Caco-2 (cell line): ENCODE measurements around the gene PIGU. TPM values are rescaled to one million over a fixed set of nuclear protein-coding genes. Genes with fewer than 3 reads are reported as not detected.

Experiments used
- BruUV-seq: library from RNA; stranded (reverse); fragments of 400-500 nt; replicated peaks from 2 replicates; lab custom pipeline; 2021; lab: Mats Ljungman, UMichigan
- CTCF ChIA-PET: fragments of 300-600 bp; sonication (Branson Sonifier 250); formaldehyde crosslinking; loops from one replicate; lab custom pipeline; 2022; ENCODE audit warnings: antibody characterized with exemption; lab: Charles Lee
- POLR2A ChIA-PET: fragments of 300-600 bp; sonication (Branson Sonifier 250); formaldehyde crosslinking; loops from one replicate; lab custom pipeline; 2022; ENCODE audit warnings: antibody characterized with exemption; lab: Charles Lee
- DNase-seq, 2 experiments: peaks; one replicate each; pipeline versions ENCODE4 v3.0.0 to v3.0.0-alpha.2; 2020 to 2022
- H3K27me3 ChIP-seq: replicated peaks from 2 replicates; pipeline ENCODE4 v1.6.0; 2011; ENCODE audit warnings: low read length; ENCODE audit not compliant: control insufficient read depth, insufficient read depth
- H3K36me3 ChIP-seq: 2 replicates; pipeline ENCODE4 v1.5.1; 2011; ENCODE audit warnings: low read length; ENCODE audit not compliant: control insufficient read depth, insufficient read depth
- H3K4me1 ChIP-seq: fragments of 250-450 bp; sonication (Bioruptor Pico); 2 replicates; pipeline ENCODE4 v1.5.1; 2020; ENCODE audit warnings: mild to moderate bottlenecking
- H3K4me3 ChIP-seq: 2 replicates; pipeline ENCODE4 v1.5.1; 2011; ENCODE audit warnings: low read depth, mild to moderate bottlenecking, control low read depth, low read length
- H3K9me3 ChIP-seq: fragments of 250-450 bp; sonication (Bioruptor Pico); 2 replicates; pipeline ENCODE4 v1.5.1; 2020; ENCODE audit warnings: mild to moderate bottlenecking, moderate library complexity
- H3K27ac Mint-ChIP-seq: one replicate; pipeline ENCODE4 v1.8.0; 2022; ENCODE audit warnings: mixed read lengths; ENCODE audit not compliant: unreplicated experiment
- H3K27me3 Mint-ChIP-seq: one replicate; pipeline ENCODE4 v1.8.0; 2022; ENCODE audit warnings: mixed read lengths; ENCODE audit not compliant: insufficient read depth, unreplicated experiment
- H3K36me3 Mint-ChIP-seq: one replicate; pipeline ENCODE4 v1.8.0; 2022; ENCODE audit warnings: mild to moderate bottlenecking, mixed read lengths; ENCODE audit not compliant: insufficient read depth, unreplicated experiment
- H3K4me1 Mint-ChIP-seq: one replicate; pipeline ENCODE4 v1.8.0; 2022; ENCODE audit warnings: low read depth, mixed read lengths; ENCODE audit not compliant: unreplicated experiment
- H3K4me3 Mint-ChIP-seq: one replicate; pipeline ENCODE4 v1.8.0; 2022; ENCODE audit warnings: mild to moderate bottlenecking, moderate library complexity, mixed read lengths; ENCODE audit not compliant: unreplicated experiment
- H3K9me3 Mint-ChIP-seq: one replicate; pipeline ENCODE4 v1.8.0; 2022; ENCODE audit warnings: mixed read lengths; ENCODE audit not compliant: unreplicated experiment
- intact Hi-C: fragments of 100-400 bp; cut with micrococcal nuclease; formaldehyde crosslinking; loops from one replicate; pipeline ENCODE4 v1.10.0; 2022; ENCODE audit not compliant: unreplicated experiment
- total RNA-seq: library from RNA; stranded (reverse); gene quantifications from 2 replicates; pipeline ENCODE4 v1.2.3, GENCODE V29; 2022
- TF ChIP-seq, protein P1 (sequence below), 2 experiments: fragments of 200-600 bp in 1 of 2; IDR thresholded peaks; 1 replicate in 1 of 2; 2 replicates in 1 of 2; pipeline versions ENCODE4 v1.5.1 to v1.8.0; 2011 to 2022; ENCODE audit warnings: antibody characterized with exemption in 1 of 2, control low read depth in 1 of 2, inconsistent platforms in 1 of 2, low read depth in 1 of 2, low read length in 1 of 2, mild to moderate bottlenecking in 1 of 2, moderate library complexity in 1 of 2; ENCODE audit not compliant: insufficient read depth in 1 of 2, severe bottlenecking in 1 of 2, unreplicated experiment in 1 of 2

Gene PIGU
- total RNA-seq, 1 experiment from 2014 or later, result 61.7 TPM

- Mint-ChIP-seq H3K4me1 (no peaks in the 10 kb centered on the region), H3K27me3 (no peaks in the 10 kb centered on the region), H3K27ac (no peak overlapping the region), H3K9me3 (no peaks in the 10 kb centered on the region), H3K4me3 (no peak overlapping the region), H3K36me3 (peaks cover 23% of the 10 kb centered on the region)
- no peak for DNase-seq
- TF ChIP-seq, protein P1, sequence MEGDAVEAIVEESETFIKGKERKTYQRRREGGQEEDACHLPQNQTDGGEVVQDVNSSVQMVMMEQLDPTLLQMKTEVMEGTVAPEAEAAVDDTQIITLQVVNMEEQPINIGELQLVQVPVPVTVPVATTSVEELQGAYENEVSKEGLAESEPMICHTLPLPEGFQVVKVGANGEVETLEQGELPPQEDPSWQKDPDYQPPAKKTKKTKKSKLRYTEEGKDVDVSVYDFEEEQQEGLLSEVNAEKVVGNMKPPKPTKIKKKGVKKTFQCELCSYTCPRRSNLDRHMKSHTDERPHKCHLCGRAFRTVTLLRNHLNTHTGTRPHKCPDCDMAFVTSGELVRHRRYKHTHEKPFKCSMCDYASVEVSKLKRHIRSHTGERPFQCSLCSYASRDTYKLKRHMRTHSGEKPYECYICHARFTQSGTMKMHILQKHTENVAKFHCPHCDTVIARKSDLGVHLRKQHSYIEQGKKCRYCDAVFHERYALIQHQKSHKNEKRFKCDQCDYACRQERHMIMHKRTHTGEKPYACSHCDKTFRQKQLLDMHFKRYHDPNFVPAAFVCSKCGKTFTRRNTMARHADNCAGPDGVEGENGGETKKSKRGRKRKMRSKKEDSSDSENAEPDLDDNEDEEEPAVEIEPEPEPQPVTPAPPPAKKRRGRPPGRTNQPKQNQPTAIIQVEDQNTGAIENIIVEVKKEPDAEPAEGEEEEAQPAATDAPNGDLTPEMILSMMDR (IDR thresholded peaks at IDR 0.05; ENCODE audit: insufficient read depth in 1 of 2, low read depth in 1 of 2, low read length in 1 of 2, severe bottlenecking in 1 of 2, unreplicated experiment in 1 of 2), result no peak
- ChIA-PET POLR2A (interaction anchor here (0.6 kb wide), 1 partner anchor 151 kb away, joined by 6 read pairs; the partner anchor contains the start of gene TP53INP2), CTCF (no interaction called here)
- no peak overlapping the region for H3K4me3 ChIP-seq
- no peaks in the 10 kb centered on the region for H3K4me1 ChIP-seq
- intact Hi-C loops, result no loop called here
- no peaks in the 10 kb centered on the region for H3K36me3 ChIP-seq
- no TSS peak for BruUV-seq
- H3K9me3 ChIP-seq, result no peaks in the 10 kb centered on the region
- no peaks in the 10 kb centered on the region for H3K27me3 ChIP-seq
Observed at GRCh38 chr20:34552569-34552968, 124.3 kb downstream of the PIGU start.

DNA sequence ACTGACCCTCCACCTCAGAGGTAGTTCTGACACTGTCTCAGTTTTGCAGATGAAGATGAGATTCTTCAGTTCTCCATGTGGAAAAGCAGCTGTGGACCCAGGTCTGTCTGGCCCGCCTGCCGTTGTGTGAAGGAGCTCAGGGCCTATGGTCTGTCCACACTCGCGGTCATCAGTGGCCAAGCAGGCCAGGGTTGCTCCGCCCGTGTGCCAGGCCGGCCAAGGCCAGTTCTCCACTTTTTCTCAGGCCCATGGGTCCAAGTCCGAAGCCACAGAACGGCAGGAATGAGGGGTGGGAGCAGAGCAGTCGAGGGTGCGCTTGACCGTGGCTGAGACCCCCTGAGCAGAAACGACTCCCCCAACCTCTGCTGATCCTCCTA, 127.0 kb downstream of the PIGU start:
- no TSS peak for BruUV-seq
- Histone ChIP-seq H3K27me3 (no peaks in the 10 kb centered on the region), H3K9me3 (no peaks in the 10 kb centered on the region), H3K4me1 (no peaks in the 10 kb centered on the region), H3K4me3 (no peak overlapping the region), H3K36me3 (no peaks in the 10 kb centered on the region)
- POLR2A ChIA-PET, result no interaction called here
- Mint-ChIP-seq H3K4me3 (no peak overlapping the region), H3K4me1 (peaks cover 8% of the 10 kb centered on the region), H3K27ac (peak overlapping the region; percentile 58), H3K27me3 (no peaks in the 10 kb centered on the region), H3K36me3 (peaks cover 35% of the 10 kb centered on the region), H3K9me3 (no peaks in the 10 kb centered on the region)
- no peak for DNase-seq
- TF ChIP-seq, protein P1 (IDR thresholded peaks at IDR 0.05; ENCODE audit: insufficient read depth in 1 of 2, low read depth in 1 of 2, low read length in 1 of 2, severe bottlenecking in 1 of 2, unreplicated experiment in 1 of 2), result no peak
- CTCF ChIA-PET, result interaction anchor here (0.5 to 1.3 kb wide), 4 partner anchors 159 to 237 kb away, joined by 3 to 4 read pairs (median 4); no protein-coding TSS in a partner anchor
- intact Hi-C loops, result loop anchor here (5.0 kb wide), 1 partner anchor 358 kb away; no protein-coding TSS in a partner anchor

DNA sequence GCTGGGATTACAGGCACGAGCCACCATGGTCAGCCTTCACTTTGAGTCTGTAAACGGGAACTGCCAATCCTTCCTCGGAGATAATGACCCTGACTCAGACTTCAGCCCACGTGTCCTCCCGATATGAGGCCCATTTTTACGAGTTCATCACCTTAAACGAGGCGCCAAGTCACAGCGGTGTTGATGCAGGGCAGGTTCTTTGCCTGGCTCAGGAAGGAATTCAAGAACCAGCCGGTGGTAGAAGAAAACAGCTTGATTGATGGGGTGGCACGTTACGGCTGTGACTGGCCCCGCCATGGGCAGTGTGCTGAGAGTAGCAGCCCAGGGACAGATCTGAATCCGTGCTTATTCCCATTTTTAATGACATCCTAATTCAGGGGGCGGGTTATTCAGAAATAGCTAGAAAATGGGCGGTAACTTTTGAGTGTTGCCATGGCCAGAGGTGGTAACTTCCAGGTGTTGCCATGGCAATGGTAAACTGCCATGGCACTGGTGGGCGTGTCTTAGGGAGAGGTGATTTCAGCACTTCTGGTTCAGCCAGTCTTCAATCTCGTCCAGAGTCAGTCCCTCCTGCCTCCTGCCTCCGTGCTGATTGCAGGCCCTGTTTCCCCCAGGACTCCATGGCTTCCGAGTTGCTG, 127.5 kb downstream of the PIGU start:
- TF ChIP-seq, protein P1 (IDR thresholded peaks at IDR 0.05; ENCODE audit: insufficient read depth in 1 of 2, low read depth in 1 of 2, low read length in 1 of 2, severe bottlenecking in 1 of 2, unreplicated experiment in 1 of 2), result no peak
- no peaks in the 10 kb centered on the region for H3K9me3 ChIP-seq
- intact Hi-C loops, result loop anchor here (5.0 kb wide), 1 partner anchor 357 kb away; no protein-coding TSS in a partner anchor
- ChIA-PET CTCF (interaction anchor here (0.5 to 1.3 kb wide), 3 partner anchors 160 to 237 kb away, joined by 3 to 4 read pairs (median 4); no protein-coding TSS in a partner anchor), POLR2A (no interaction called here)
- Mint-ChIP-seq H3K27ac (peak overlapping the region; percentile 58), H3K36me3 (peaks cover 35% of the 10 kb centered on the region), H3K27me3 (no peaks in the 10 kb centered on the region), H3K4me1 (peaks cover 8% of the 10 kb centered on the region), H3K9me3 (no peaks in the 10 kb centered on the region), H3K4me3 (no peak overlapping the region)
- H3K4me1 ChIP-seq, result no peaks in the 10 kb centered on the region
- DNase-seq, result peak; percentile 74 to 76
- H3K36me3 ChIP-seq, result no peaks in the 10 kb centered on the region
- H3K4me3 ChIP-seq, result no peak overlapping the region
- BruUV-seq, result no TSS peak
- no peaks in the 10 kb centered on the region for H3K27me3 ChIP-seq
